PC-9 (cell line): Measurements from ENCODE around the gene TRAPPC3L.

Source experiments
- CTCF ChIP-seq: fragments of 200-600 bp; sonication (generic); conservative IDR thresholded peaks from 2 replicates; pipeline ENCODE4 v1.6.1; 2017; ENCODE audit warnings: mixed run types, antibody characterized with exemption, mild to moderate bottlenecking, moderate library complexity
- EZH2 ChIP-seq: fragments of 200-600 bp; sonication (generic); IDR thresholded peaks from 2 replicates; pipeline ENCODE4 v1.8.0; 2017; ENCODE audit warnings: antibody characterized with exemption, low read depth

GRCh38 chr6:116467514-116467913, 78.0 kb downstream of the TRAPPC3L start:
- TF ChIP-seq EZH2 (no peak), CTCF (no peak)
